ENCODE measurements around the gene RYR1.
"Not testable (repeated sequence)": the region's sequence is repeated elsewhere in the genome, so short reads cannot be mapped to it uniquely, and the experiment has no call there.

Gene RYR1

DNA sequence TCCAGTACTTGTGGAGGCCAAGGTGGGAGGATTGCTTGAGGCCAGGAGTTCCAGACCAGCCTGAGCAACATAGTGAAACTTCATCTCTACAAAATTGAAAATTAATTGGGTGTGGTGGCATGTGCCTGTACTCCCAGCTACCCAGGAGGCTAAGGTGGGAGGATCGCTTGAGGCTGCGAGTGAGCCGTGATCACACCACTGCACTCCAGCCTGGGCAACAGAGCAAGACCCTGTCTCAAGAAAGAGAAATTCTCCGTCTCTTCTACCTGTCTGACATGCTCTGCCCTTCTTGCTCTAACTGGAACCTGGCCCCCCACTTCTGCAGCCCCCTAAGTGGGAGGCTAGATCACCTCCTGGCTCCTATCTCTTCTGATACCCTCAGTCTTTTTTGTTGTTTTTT is 192.9 kb downstream of the RYR1 start:
- DNase-seq: no peak

DNA sequence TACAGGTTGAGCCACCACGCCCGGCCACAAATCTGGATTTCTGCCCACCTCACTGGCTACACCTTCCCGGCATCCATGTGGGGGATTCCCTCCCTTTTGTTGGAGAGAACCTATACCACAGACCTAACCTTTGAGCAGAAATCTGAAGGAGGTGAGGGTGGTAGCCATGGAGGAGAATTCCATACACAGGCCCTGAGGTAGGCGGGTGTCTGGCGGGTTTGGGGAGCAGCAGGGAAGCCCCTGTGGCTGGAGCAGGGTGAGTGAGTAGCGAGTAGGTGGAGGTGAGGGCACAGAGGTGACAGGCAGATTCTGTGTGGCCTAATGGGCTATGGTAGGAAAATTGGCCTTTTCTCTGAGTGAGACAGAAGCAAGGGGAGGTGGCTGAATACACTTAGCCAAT is 196.1 kb downstream of the RYR1 start:
- DNase-seq: no peak

DNA sequence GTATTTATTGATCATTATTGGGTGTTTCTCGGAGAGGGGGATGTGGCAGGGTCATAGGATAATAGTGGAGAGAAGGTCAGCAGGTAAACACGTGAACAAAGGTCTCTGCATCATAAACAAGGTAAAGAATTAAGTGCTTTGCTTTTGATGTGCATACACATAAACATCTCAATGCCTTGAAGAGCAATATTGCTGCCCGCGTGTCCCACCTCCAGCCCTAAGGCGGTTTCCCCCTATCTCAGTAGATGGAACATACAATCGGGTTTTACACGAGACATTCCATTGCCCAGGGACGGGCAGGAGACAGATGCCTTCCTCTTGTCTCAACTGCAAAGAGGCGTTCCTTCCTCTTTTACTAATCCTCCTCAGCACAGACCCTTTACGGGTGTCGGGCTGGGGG is 197.8 kb downstream of the RYR1 start:
- not testable (repeated sequence) for DNase-seq

DNA sequence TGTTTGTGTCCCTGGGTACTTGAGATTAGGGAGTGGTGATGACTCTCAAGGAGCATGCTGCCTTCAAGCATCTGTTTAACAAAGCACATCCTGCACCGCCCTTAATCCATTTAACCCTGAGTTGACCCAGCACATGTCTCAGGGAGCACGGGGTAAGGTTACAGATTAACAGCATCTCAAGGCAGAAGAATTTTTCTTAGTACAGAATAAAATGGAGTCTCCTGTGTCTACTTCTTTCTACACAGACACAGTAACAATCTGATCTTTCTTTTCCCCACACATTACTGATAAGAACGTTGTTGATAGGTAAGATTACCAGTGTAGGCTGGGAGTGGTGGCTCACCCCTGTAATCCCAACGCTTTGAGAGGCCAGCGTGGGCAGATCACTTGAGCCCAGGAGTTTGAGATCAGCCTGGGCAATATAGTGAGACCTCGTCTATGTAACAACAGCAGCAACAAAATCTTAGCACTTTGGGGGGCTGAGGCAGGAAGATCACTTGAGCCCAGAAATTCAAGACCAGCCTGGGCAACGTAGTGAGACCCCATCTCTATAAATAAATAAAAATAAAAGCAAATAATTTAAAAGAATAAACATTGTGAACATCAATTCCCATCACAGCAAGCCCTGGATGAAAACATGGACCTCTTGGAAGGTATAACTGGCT is 198.5 kb downstream of the RYR1 start:
- not testable (repeated sequence) for DNase-seq

DNA sequence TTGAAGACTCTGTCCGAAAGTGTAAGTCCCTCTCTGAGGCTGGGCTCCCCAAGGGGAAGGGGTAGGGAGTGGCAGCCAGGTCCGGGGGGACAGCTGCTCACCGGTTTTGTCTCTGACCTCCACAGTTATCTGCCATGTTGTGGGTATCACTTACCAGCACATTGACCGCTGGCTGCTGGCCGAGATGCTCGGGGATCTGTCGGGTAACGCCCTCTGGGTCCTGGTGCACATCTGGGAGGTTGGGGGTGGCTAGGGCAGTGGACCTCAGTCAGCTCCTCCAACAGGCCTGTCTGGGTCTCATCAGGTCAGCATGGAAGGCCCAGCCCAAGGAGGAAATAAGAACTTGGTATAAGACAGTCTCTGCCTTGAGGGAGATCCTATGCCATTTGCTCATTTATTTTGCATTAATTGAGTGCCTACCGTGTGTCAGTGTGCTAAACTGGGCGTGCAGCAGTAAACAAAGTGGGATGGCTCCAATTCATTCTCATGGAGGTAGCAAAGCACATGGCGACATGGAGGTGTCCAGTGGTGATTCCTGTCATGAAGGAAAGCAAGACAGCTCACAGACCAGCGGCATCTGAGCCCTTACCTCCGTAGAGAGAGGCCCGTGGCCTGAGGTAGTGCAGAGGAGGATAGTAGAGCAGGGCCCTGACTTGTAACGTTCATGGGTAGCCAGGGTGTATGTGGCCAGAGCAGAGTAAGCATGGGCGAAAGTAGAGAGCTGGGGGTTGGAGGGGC is 199.2 kb downstream of the RYR1 start:
- DNase-seq: no peak

DNA sequence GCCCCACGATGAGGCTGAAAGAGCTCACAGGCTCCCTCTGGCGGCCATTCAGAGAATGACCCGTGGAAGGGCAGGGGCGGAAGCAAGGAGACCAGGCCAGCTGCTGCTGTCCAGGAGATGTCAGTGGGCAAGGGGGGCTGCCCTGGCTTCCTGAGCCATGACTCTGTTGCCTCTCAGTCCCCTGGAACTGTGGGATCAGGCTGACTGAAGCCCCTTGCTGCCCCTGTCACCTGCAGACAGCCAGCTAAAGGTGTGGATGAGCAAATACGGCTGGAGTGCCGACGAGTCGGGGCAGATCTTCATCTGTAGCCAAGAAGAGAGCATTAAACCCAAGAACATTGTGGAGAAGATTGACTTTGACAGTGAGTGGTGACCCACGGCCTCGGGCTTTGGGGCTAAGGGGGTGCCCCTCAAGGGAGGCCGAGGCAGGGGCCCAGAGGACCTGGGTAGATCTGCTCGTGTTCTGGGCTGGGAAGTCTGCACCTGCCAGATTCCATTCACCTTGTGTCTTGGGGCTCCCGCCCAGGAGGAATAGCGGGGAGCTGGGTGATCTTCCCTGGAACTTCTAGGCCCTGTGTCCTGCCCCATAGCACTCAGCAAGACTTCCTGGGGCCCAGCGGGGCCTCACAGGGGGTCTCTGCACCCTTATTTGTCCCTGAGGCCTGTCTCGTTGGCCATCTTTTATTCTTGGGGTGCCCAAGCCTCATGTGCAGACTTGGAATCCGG is 201.4 kb downstream of the RYR1 start:
- DNase-seq: peak; percentile 78

DNA sequence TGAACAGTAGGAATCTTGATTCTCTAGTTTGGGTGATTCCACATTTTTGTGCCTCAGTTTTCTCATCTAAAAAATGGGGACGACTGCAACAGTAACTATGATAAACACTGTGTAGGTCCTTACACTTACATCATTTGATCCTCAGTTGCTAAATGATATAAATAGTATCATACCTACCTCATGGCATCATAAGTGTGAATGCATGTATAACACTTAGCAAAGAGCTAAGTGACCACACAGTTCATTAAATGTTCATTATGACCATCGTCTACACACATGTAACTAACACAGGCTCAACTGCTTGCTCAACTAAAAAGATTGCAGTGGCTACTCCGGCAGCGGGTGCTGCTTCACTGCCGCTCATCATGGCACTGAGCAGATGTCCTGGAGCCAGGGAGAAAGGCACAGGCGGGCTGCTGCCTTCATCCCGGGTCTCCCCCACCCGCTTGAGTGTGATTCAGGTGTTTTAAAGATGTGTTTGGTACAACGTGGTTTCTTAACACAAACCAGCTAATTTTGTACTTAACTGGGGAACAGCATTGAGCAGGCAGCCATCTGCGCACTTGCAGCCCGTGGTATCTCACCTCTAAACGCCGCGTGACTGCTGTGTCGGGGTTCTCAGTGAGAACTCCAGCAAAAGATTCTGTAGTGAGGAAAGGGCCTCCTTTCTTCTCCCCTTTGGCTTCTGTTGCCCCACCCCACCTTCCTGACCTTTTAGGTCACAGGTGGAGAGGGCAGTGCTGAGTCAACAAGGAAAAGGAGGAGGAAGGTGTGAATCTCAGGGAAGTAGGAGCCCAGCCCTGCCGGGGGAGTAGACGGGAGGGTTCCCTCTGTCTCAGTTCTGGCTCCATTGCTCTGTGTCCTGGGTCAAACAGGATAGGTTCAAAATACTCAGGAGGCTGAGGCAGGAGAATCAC is 202.2 kb downstream of the RYR1 start:
- DNase-seq: no peak

All from DMS53 (cell line).